OCI-LY3 (cell line): Measurements from ENCODE around the gene AGR3.
A peak's percentile ranks its signal among the peaks of the same experiment; 100 is the strongest.

Experiments
- H2AFZ ChIP-seq: fragments of 200-600, 300-600 bp; shearing (Covaris generic); 2 replicates; pipeline ENCODE4 v1.6.0; 2014; ENCODE audit warnings: antibody characterized with exemption, low read depth, low read length
- H3K27ac ChIP-seq: fragments of 200-600, 300-600 bp; sonication (generic); 2 replicates; pipeline ENCODE4 v1.5.1; 2014; ENCODE audit warnings: mild to moderate bottlenecking, low read length, moderate library complexity, mixed read lengths
- H3K27me3 ChIP-seq: fragments of 200-600, 300-600 bp; sonication (generic); 2 replicates; pipeline ENCODE4 v1.6.1; 2014; ENCODE audit warnings: low read depth, low read length, mixed read lengths
- H3K36me3 ChIP-seq: fragments of 200-600, 300-600 bp; sonication (generic); replicated peaks from 2 replicates; pipeline ENCODE3; 2014; ENCODE audit warnings: low read depth, low read length, mixed read lengths
- H3K4me1 ChIP-seq: fragments of 300-600, 200-600 bp; sonication (generic); 2 replicates; pipeline ENCODE4 v1.6.1; 2014; ENCODE audit warnings: low read length, mixed read lengths
- H3K4me2 ChIP-seq: fragments of 200-600, 300-600 bp; sonication (generic); 2 replicates; pipeline ENCODE4 v1.6.1; 2014; ENCODE audit warnings: low read length, mixed read lengths
- H3K4me3 ChIP-seq: fragments of 300-600, 200-600 bp; sonication (generic); 2 replicates; pipeline ENCODE4 v1.5.1; 2014; ENCODE audit warnings: antibody characterized with exemption, mild to moderate bottlenecking, low read length, moderate library complexity
- H3K79me2 ChIP-seq: fragments of 300-600, 200-600 bp; shearing (Covaris generic); 2 replicates; pipeline ENCODE4 v1.6.1; 2014; ENCODE audit warnings: mild to moderate bottlenecking, low read length, mixed read lengths
- H3K9ac ChIP-seq: fragments of 300-600, 200-600 bp; shearing (Covaris generic); 2 replicates; pipeline ENCODE4 v1.6.0; 2014; ENCODE audit warnings: mild to moderate bottlenecking, low read length, moderate library complexity
- H3K9me3 ChIP-seq: fragments of 200-600, 300-600 bp; shearing (Covaris generic); 2 replicates; pipeline ENCODE4 v1.6.1; 2014; ENCODE audit warnings: low read length, mixed read lengths; ENCODE audit not compliant: insufficient read depth
- H4K20me1 ChIP-seq: fragments of 200-600, 300-600 bp; sonication (generic); 2 replicates; pipeline ENCODE4 v1.6.1; 2016; ENCODE audit warnings: low read length, mixed read lengths; ENCODE audit not compliant: insufficient read depth
- EZH2phosphoT487 ChIP-seq: fragments of 200-600 bp; shearing (Covaris generic); IDR thresholded peaks from 2 replicates; pipeline ENCODE4 v1.6.1; 2018; ENCODE audit warnings: antibody characterized with exemption, mixed run types, low read depth
- TF ChIP-seq, protein P1 (sequence below): fragments of 200-600, 300-600 bp; sonication (generic); IDR thresholded peaks from 2 replicates; pipeline ENCODE4 v1.5.1; 2014; ENCODE audit warnings: antibody characterized with exemption, low read length, low read depth

The AGR3 gene

DNA sequence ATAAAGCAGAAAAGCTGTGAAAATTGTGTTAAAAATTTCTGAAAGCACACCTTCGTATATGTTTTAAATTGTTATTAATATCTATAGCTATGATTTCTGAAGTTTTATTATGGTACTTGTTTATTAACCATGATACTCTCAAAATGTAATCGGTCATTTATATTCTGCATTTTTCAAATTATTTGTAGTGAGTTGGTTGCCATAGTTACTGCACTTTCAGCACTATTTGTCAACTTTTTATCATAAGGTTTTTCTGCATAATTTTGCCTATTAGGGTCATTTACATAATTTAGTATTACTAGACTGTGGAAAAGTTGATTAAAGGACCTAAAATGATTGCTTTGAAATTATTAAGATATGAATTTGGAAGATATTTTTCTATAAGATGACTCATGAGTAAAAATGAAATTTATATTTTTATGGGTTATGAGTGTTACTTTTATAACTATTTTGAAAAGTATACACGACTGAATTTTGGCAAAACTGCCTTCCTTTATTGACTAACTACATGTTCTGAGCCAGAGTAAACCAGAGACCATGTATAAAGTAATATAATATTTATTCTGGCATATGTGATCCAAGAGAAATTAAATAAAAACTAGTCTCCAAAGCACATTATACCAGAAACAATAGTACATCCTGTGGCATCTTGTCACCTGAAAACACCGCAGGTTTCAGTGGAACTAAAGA, 69.1 kb downstream of the AGR3 start:
- H3K9me3 ChIP-seq: no peaks in the 10 kb centered on the region
- no peak overlapping the region for H2AFZ ChIP-seq
- H3K4me1 ChIP-seq: peaks cover 10% of the 10 kb centered on the region
- no peak overlapping the region for H3K27ac ChIP-seq
- no peaks in the 10 kb centered on the region for H3K79me2 ChIP-seq
- no peaks in the 10 kb centered on the region for H3K36me3 ChIP-seq
- TF ChIP-seq EZH2phosphoT487: no peak
- TF ChIP-seq, protein P1, sequence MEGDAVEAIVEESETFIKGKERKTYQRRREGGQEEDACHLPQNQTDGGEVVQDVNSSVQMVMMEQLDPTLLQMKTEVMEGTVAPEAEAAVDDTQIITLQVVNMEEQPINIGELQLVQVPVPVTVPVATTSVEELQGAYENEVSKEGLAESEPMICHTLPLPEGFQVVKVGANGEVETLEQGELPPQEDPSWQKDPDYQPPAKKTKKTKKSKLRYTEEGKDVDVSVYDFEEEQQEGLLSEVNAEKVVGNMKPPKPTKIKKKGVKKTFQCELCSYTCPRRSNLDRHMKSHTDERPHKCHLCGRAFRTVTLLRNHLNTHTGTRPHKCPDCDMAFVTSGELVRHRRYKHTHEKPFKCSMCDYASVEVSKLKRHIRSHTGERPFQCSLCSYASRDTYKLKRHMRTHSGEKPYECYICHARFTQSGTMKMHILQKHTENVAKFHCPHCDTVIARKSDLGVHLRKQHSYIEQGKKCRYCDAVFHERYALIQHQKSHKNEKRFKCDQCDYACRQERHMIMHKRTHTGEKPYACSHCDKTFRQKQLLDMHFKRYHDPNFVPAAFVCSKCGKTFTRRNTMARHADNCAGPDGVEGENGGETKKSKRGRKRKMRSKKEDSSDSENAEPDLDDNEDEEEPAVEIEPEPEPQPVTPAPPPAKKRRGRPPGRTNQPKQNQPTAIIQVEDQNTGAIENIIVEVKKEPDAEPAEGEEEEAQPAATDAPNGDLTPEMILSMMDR: no peak
- H3K9ac ChIP-seq: no peak overlapping the region
- no peaks in the 10 kb centered on the region for H3K27me3 ChIP-seq
- H4K20me1 ChIP-seq: no peaks in the 10 kb centered on the region
- no peak overlapping the region for H3K4me3 ChIP-seq
- H3K4me2 ChIP-seq: no peak overlapping the region

- Histone ChIP-seq H3K9me3 (no peaks in the 10 kb centered on the region), H4K20me1 (no peaks in the 10 kb centered on the region), H3K36me3 (no peaks in the 10 kb centered on the region), H3K4me3 (no peak overlapping the region), H3K4me2 (peak overlapping the region; percentile 42), H2AFZ (0 out of 2 replicates have a peak overlapping the region, but pooled peaks have one; percentile 41), H3K27me3 (no peaks in the 10 kb centered on the region), H3K79me2 (no peaks in the 10 kb centered on the region), H3K9ac (no peak overlapping the region), H3K27ac (no peak overlapping the region), H3K4me1 (peaks cover 10% of the 10 kb centered on the region)
- no peak for TF ChIP-seq EZH2phosphoT487
- TF ChIP-seq, protein P1: no peak
Measured at GRCh38 chr7:16811551-16811950, 70.2 kb downstream of the AGR3 start.

- Histone ChIP-seq H3K27ac (no peak overlapping the region), H3K79me2 (no peaks in the 10 kb centered on the region), H2AFZ (no peak overlapping the region), H4K20me1 (no peaks in the 10 kb centered on the region), H3K4me1 (peaks cover 10% of the 10 kb centered on the region), H3K9ac (no peak overlapping the region), H3K4me2 (no peak overlapping the region), H3K36me3 (no peaks in the 10 kb centered on the region), H3K4me3 (no peak overlapping the region), H3K27me3 (no peaks in the 10 kb centered on the region), H3K9me3 (no peaks in the 10 kb centered on the region)
- TF ChIP-seq, protein P1: no peak
- TF ChIP-seq EZH2phosphoT487: no peak
Measured at GRCh38 chr7:16810573-16810972, 71.2 kb downstream of the AGR3 start.

DNA sequence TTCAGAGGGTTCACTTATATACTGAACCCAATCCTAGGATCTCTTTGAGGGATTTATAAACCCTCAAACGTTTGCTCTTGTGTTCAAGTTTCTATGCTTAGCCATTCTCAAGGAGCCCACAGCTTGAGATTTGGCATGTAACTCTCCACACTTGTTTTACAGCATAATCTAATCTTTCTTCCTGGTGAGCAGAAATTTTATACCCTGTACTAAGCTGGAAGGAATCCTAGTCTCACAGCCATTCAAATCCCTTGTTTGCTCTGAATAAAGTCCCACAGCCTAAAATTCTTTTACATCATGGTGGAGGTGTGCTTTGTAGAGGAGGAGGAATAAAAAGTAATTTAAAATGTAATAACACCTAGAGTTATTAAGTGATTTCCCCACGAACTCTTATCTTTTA, 71.7 kb downstream of the AGR3 start:
- TF ChIP-seq, protein P1: no peak
- TF ChIP-seq EZH2phosphoT487: no peak
- peaks cover 10% of the 10 kb centered on the region for H3K4me1 ChIP-seq

More for the DNA sequence above, 71.7 kb downstream of the AGR3 start:
- Histone ChIP-seq H4K20me1 (no peaks in the 10 kb centered on the region), H3K4me3 (no peak overlapping the region), H3K79me2 (no peaks in the 10 kb centered on the region), H3K36me3 (no peaks in the 10 kb centered on the region), H3K9me3 (no peaks in the 10 kb centered on the region), H3K27me3 (no peaks in the 10 kb centered on the region), H3K9ac (no peak overlapping the region), H2AFZ (no peak overlapping the region), H3K4me2 (no peak overlapping the region), H3K27ac (no peak overlapping the region)
